ENCODE results near the gene PNN. TPM values are rescaled to one million over a fixed set of nuclear protein-coding genes. Genes with fewer than 3 reads are reported as not detected.

Gene PNN
- total and polyA plus RNA-seq, 9 of the 15 experiments (the other 6 are each of a cell fraction or from before 2014, with no cell fraction given), result 30.2 to 188 (median 69.7) TPM

DNA sequence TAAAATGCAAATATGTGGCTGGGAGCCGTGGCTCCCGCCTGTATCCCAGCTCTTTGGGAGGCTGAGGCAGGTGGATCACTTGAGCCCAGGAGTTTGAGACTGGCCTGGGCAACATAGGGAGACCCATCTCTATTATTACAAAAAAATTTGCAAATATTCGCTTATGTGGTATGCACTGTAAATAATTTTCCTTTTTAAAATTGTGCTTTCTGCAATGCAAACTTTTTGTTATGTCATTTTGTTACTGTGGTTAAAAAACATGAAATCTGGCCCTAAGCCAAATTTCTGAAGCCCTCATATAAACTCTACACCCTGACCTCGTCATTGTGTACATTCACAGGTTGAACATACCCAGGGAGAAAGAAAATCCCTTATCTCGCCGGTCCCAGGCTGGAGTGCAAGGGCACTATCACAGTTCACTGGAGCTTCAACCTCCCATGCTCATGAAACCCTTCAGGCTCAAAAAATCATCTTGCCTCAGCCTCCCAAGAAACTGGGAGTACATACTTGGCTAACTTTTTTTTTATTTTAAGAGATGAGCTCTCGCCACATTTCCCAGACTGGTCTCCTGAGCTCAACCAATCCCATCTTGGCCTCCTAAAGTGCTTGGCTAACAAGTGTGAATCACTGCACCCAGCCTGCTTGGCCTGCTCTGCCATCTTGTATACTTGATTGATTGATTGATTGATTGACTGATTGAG, 29.6 kb upstream of the PNN start (continued):
- TF ChIP-seq CREM (IDR thresholded peaks at IDR 0.05; ENCODE audit: low read depth) (peak; percentile 68), ZNF707 (CRISPR knock-in tag; conservative IDR thresholded peaks at IDR 0.05) (no peak), ZNF778 (CRISPR knock-in tag; IDR thresholded peaks at IDR 0.05) (no peak), NELFE (IDR thresholded peaks at IDR 0.05; ENCODE audit: insufficient read depth, insufficient read length) (no peak), ZNF197 (CRISPR knock-in tag; IDR thresholded peaks at IDR 0.05; ENCODE audit: low read depth) (no peak), NFIC (IDR thresholded peaks at IDR 0.05) (peak; percentile 100), NR2C2 (CRISPR knock-in tag; IDR thresholded peaks at IDR 0.05) (no peak), NR2C2 (tag; IDR thresholded peaks at IDR 0.05) (peak; percentile 81), LEF1 (IDR thresholded peaks at IDR 0.05) (peak; percentile 87), EP300 (IDR thresholded peaks at IDR 0.05; ENCODE audit: low read length) (peak; percentile 77), XRCC5 (IDR thresholded peaks at IDR 0.05; ENCODE audit: low read depth, low read length) (no peak), ZBTB17 (CRISPR knock-in tag; IDR thresholded peaks at IDR 0.05) (no peak), EHMT2 (IDR thresholded peaks at IDR 0.05) (peak; percentile 64), PHTF2 (CRISPR knock-in tag; IDR thresholded peaks at IDR 0.05) (no peak), HNRNPLL (IDR thresholded peaks at IDR 0.05; ENCODE audit: low read depth, low read length, poor library complexity, severe bottlenecking) (no peak), KLF13 (tag; IDR thresholded peaks at IDR 0.05; ENCODE audit: borderline replicate concordance, low read depth) (no peak)
- TF ChIP-seq, protein P1, sequence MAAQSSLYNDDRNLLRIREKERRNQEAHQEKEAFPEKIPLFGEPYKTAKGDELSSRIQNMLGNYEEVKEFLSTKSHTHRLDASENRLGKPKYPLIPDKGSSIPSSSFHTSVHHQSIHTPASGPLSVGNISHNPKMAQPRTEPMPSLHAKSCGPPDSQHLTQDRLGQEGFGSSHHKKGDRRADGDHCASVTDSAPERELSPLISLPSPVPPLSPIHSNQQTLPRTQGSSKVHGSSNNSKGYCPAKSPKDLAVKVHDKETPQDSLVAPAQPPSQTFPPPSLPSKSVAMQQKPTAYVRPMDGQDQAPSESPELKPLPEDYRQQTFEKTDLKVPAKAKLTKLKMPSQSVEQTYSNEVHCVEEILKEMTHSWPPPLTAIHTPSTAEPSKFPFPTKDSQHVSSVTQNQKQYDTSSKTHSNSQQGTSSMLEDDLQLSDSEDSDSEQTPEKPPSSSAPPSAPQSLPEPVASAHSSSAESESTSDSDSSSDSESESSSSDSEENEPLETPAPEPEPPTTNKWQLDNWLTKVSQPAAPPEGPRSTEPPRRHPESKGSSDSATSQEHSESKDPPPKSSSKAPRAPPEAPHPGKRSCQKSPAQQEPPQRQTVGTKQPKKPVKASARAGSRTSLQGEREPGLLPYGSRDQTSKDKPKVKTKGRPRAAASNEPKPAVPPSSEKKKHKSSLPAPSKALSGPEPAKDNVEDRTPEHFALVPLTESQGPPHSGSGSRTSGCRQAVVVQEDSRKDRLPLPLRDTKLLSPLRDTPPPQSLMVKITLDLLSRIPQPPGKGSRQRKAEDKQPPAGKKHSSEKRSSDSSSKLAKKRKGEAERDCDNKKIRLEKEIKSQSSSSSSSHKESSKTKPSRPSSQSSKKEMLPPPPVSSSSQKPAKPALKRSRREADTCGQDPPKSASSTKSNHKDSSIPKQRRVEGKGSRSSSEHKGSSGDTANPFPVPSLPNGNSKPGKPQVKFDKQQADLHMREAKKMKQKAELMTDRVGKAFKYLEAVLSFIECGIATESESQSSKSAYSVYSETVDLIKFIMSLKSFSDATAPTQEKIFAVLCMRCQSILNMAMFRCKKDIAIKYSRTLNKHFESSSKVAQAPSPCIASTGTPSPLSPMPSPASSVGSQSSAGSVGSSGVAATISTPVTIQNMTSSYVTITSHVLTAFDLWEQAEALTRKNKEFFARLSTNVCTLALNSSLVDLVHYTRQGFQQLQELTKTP (IDR thresholded peaks at IDR 0.05; ENCODE audit: low read depth in 1 of 2, partially characterized antibody in 2 of 2), result peak in 1 of 2 experiments; percentile 31
- TF ChIP-seq, protein P2, sequence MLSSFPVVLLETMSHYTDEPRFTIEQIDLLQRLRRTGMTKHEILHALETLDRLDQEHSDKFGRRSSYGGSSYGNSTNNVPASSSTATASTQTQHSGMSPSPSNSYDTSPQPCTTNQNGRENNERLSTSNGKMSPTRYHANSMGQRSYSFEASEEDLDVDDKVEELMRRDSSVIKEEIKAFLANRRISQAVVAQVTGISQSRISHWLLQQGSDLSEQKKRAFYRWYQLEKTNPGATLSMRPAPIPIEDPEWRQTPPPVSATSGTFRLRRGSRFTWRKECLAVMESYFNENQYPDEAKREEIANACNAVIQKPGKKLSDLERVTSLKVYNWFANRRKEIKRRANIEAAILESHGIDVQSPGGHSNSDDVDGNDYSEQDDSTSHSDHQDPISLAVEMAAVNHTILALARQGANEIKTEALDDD (IDR thresholded peaks at IDR 0.05), result peak; percentile 37; the same call in 1 of the 2 replicates
- TF ChIP-seq, protein P3, sequence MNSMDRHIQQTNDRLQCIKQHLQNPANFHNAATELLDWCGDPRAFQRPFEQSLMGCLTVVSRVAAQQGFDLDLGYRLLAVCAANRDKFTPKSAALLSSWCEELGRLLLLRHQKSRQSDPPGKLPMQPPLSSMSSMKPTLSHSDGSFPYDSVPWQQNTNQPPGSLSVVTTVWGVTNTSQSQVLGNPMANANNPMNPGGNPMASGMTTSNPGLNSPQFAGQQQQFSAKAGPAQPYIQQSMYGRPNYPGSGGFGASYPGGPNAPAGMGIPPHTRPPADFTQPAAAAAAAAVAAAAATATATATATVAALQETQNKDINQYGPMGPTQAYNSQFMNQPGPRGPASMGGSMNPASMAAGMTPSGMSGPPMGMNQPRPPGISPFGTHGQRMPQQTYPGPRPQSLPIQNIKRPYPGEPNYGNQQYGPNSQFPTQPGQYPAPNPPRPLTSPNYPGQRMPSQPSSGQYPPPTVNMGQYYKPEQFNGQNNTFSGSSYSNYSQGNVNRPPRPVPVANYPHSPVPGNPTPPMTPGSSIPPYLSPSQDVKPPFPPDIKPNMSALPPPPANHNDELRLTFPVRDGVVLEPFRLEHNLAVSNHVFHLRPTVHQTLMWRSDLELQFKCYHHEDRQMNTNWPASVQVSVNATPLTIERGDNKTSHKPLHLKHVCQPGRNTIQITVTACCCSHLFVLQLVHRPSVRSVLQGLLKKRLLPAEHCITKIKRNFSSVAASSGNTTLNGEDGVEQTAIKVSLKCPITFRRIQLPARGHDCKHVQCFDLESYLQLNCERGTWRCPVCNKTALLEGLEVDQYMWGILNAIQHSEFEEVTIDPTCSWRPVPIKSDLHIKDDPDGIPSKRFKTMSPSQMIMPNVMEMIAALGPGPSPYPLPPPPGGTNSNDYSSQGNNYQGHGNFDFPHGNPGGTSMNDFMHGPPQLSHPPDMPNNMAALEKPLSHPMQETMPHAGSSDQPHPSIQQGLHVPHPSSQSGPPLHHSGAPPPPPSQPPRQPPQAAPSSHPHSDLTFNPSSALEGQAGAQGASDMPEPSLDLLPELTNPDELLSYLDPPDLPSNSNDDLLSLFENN (IDR thresholded peaks at IDR 0.05; ENCODE audit: low read depth in 2 of 2, low read length in 2 of 2), result 0 out of 4 replicates have a peak, but pooled peaks of 1 of the 2 experiments have one; percentile 25

All from K562 (cell line).